HTERT RPE-1 (cell line): ENCODE data around the gene VAV2.

Source experiments
- in situ Hi-C: fragments of 300-500 bp; cut with MboI; formaldehyde crosslinking; loops from 4 replicates; pipeline ENCODE4 v1.14.3; 2020; ENCODE audit warnings: low sequenced_read_pairs

Gene VAV2

GRCh38 chr9:133735415-133735775 lies 256.7 kb downstream of the VAV2 start:
- in situ Hi-C loops, result no loop called here

- in situ Hi-C loops, result no loop called here
Observed at GRCh38 chr9:133734590-133735414, 257.3 kb downstream of the VAV2 start.

GRCh38 chr9:133733796-133734533 lies 258.2 kb downstream of the VAV2 start:
- in situ Hi-C loops, result no loop called here

- in situ Hi-C loops, result no loop called here
Observed at GRCh38 chr9:133733421-133733795, 258.7 kb downstream of the VAV2 start.

- in situ Hi-C loops, result no loop called here
Observed at GRCh38 chr9:133732639-133733408, 259.3 kb downstream of the VAV2 start.

GRCh38 chr9:133731876-133732638 lies 260.1 kb downstream of the VAV2 start:
- in situ Hi-C loops, result no loop called here

GRCh38 chr9:133730994-133731715 lies 261.0 kb downstream of the VAV2 start:
- in situ Hi-C loops, result no loop called here

- in situ Hi-C loops, result no loop called here
Observed at GRCh38 chr9:133729617-133730281, 262.4 kb downstream of the VAV2 start.

GRCh38 chr9:133728856-133729616 lies 263.1 kb downstream of the VAV2 start:
- in situ Hi-C loops, result no loop called here

GRCh38 chr9:133727876-133728441 lies 264.2 kb downstream of the VAV2 start:
- in situ Hi-C loops, result no loop called here

GRCh38 chr9:133727277-133727875 lies 264.7 kb downstream of the VAV2 start:
- in situ Hi-C loops, result no loop called here

GRCh38 chr9:133726401-133727276 lies 265.5 kb downstream of the VAV2 start:
- in situ Hi-C loops, result no loop called here

GRCh38 chr9:133725886-133726285 lies 266.2 kb downstream of the VAV2 start:
- in situ Hi-C loops, result no loop called here

GRCh38 chr9:133718563-133719315 lies 273.4 kb downstream of the VAV2 start:
- in situ Hi-C loops, result no loop called here

GRCh38 chr9:133717113-133718031 lies 274.8 kb downstream of the VAV2 start:
- in situ Hi-C loops, result no loop called here
